HL-60/S4 treated with phorbol 12-myristate 13-acetate at 8.2 ng/mL for 4 days and 3 days (cell line): ENCODE data around the gene LYZL2.
"Not testable (repeated sequence)": the region's sequence is repeated elsewhere in the genome, so short reads cannot be mapped to it uniquely, and the experiment has no call there.

Experiments
- in situ Hi-C: fragments of 300-500 bp; cut with MboI; formaldehyde crosslinking; loops from 2 replicates; pipeline ENCODE4 v1.15.0; 2022; ENCODE audit warnings: low sequenced_read_pairs

Gene LYZL2

GRCh38 chr10:30596013-30596412, 33.5 kb downstream of the LYZL2 start:
- in situ Hi-C loops: no loop called here

- in situ Hi-C loops: no loop called here
Observed at GRCh38 chr10:30594077-30594476, 35.5 kb downstream of the LYZL2 start.

GRCh38 chr10:30592770-30593169, 36.8 kb downstream of the LYZL2 start:
- in situ Hi-C loops: not testable (repeated sequence)

GRCh38 chr10:30591249-30591670, 38.3 kb downstream of the LYZL2 start:
- in situ Hi-C loops: no loop called here

GRCh38 chr10:30589441-30589840, 40.1 kb downstream of the LYZL2 start:
- in situ Hi-C loops: loop anchor here (10.0 kb wide), 1 partner anchor 195 kb away; no protein-coding TSS in a partner anchor

DNA sequence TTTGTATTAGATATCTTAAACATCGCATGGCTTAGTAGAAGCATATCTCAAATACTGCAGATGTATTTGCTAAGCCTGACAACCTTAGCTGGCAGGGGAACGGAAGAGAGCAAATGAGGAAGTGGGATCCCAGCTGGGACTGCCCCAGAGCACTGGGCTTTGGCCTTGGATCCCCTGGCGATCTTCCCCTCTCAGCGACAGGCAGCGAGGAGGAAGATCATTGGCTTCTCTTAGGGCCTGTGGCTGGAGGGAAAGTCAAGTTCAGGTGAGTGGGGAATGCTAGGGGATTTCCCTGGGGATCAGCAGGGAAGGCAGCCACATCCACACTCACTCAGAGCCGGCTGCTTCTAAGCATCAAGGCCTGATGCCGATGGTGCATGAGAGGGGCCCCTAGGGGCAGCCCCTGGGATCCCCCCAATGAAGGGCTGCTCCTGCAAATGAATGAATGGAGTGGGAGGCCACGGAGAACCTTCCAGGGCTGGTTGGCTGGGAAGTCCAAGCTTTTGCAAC, 42.0 kb downstream of the LYZL2 start:
- in situ Hi-C loops: loop anchor here (10.0 kb wide), 1 partner anchor 193 kb away; no protein-coding TSS in a partner anchor

DNA sequence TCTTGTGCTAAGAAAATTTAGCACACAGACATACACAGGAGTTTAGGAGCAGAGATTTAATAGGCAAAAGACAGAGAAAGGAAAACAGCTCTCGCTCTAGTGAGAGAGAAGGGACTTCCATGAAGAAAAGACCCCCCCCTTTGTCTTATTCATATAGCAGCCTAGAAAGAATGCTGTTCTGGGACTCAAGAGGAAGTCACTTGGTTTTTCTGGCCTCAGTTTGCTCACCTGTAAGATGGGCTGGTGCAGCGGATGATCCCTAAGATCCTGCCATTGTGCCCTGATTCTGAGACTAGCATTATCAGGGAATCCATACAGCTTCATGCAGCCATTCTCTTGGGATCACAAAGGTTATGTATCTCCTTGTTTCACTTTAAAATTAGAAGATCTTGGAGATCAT, 42.7 kb downstream of the LYZL2 start:
- in situ Hi-C loops: loop anchor here (10.0 kb wide), 1 partner anchor 192 kb away; no protein-coding TSS in a partner anchor

DNA sequence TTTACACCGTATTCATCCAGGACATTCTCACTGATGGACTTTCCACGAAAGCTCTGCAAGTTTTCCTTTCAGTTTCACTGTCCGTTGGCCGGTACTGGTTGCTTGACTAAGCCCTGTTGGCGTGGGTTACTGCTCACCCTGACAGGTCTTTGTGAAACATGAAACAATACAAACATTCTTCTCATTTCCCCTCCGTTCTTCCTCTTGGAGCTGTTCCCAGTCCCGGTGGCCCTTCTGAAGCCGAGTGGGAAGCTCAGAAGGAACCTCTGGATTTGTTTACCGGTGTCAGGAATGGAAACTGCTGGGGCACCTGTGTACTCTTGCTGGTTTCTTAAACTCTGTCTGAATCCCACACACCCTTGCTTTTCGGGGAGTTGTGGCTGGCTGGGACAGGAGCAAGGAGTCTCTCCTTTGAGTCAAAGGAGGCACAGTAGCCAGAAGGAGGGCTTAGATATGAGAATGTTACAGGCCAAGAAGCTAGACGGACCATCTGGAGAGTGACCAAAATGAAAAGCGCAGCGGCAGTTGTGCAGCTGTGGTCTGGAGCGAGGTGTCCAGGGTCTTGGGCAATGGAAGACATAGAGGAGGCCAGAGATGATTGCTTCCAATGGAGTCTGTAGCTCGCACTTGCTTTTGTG, 45.7 kb downstream of the LYZL2 start:
- in situ Hi-C loops: loop anchor here (10.0 kb wide), 1 partner anchor 189 kb away; no protein-coding TSS in a partner anchor

- in situ Hi-C loops: loop anchor here (10.0 kb wide), 1 partner anchor 187 kb away; no protein-coding TSS in a partner anchor
Observed at GRCh38 chr10:30581779-30582380, 47.7 kb downstream of the LYZL2 start.

- in situ Hi-C loops: loop anchor here (10.0 kb wide), 1 partner anchor 186 kb away; no protein-coding TSS in a partner anchor
Observed at GRCh38 chr10:30580676-30581075, 48.9 kb downstream of the LYZL2 start.

DNA sequence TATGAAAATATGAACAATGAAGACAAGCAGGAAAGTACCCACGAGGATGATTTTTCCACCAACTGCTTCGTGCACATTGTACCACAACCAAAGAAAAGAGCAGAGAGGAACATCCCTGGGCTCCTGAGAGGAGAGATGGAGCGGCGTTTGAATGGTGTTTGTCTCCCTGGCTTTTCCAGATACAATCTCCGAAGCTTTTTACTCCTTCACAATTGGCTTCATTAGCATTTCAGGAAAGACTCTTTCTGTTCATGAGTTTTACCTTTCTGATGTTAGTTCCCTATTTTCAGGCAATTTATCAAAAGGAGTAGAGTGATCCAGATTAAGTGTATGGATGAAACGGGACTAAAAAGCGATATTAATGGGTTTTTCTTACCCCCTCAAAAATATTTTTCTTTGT, 49.3 kb downstream of the LYZL2 start:
- in situ Hi-C loops: loop anchor here (10.0 kb wide), 1 partner anchor 185 kb away; no protein-coding TSS in a partner anchor

GRCh38 chr10:30579574-30579973, 50.0 kb downstream of the LYZL2 start:
- in situ Hi-C loops: no loop called here

- in situ Hi-C loops: no loop called here
Observed at GRCh38 chr10:30577048-30577447, 52.5 kb downstream of the LYZL2 start.

- in situ Hi-C loops: no loop called here
Observed at GRCh38 chr10:30576641-30577040, 52.9 kb downstream of the LYZL2 start.

DNA sequence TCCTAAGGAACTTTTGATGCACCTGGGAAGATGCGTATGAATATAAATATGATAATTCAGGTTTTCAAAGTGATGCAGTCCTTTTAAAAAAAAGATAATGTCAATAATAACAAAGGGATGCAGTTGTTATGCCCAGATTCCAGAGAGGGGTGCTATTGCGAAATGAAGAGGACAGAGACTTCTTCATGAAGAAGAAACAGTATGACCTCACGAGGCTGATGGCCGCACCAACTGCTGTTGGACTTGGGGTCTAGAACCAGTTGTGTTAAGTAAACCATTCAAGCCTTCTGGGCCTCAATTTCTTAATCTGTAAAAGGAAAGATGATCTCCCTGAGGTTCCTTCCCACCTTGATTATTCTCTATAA, 55.1 kb downstream of the LYZL2 start:
- in situ Hi-C loops: no loop called here

DNA sequence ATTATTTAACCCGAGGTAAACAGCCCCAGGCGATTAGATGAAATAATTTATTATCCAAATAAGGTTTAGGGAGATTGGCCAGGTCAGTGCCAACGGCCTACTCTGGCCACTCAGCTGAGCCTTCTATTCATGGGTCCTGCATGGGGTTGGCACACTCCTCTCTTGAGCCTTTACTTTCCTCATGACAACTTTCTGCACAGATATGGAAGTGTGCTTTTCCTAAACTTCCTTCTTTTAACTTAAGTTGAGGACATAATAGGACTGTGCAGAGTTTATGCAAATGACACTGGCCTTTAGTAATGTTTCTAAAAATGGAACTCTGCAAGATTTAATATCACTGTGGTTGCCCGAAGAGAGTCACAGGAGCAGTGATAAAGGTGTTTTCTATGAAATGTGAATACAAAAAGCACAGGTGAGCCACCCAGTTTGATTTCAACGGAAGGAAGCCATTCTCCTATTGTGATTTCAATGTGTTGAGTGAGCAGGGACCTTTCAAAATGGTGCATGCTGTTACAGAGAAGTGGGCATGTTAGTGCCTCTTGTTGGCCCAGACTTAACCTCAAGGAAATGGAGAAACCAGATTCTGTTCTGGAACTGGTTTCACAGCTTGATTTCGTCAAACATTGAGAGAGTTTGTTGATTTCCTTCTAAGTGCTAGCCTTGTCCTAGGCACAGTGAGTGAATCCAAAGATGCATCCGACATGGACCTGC, 55.7 kb downstream of the LYZL2 start:
- in situ Hi-C loops: no loop called here

DNA sequence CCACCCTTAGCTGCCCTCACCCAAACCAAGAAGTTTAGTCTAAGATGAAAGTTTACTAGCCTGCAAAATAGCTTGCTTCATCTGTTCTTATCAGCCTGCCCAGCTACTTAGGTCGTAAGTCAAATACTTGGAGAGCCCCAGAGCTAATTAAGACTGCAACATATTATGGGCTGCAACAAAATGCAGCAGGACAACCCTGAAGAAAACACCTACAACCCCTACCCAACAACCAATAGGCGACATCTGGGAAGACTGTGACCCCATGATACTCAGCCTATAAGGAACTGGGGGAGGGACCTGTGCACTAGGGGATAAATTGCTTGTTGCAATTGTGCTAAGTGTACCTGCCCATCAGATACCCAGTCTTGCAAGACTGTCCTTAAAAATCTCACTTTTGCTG, 64.1 kb downstream of the LYZL2 start:
- in situ Hi-C loops: no loop called here

GRCh38 chr10:30562787-30563186, 66.8 kb downstream of the LYZL2 start:
- in situ Hi-C loops: no loop called here
